ENCODE results near the gene DCXR.

DNA sequence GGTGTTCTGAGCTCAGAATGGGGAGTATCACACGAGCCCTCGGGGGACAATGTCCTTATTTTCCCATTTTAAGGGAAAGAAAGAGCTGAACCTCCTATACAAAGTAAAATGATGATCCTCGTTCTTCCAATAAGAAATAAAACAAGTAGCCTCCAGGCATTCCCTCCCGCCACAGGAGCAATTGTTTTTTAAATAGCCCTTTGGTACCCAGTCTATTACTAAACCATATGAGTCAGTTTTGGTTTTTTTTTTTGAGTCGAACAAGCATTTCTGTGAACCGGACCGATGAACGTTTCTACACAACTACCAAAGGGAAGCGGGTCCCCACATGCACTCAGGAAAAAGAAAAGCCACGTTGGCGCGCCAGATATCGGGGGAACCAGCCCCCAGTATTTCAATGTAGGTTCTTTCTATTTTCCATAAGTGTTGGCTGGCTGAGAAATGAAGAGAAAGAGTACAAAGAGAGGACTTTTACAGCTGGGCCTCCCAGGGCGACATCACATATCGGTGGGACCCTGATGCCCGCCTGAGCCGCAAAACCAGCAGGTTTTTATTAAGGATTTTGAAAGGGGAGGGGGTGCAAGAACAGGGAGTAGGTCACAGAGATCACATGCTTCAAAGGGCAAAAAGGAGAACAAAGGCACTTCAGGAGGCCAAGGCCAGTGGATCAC lies 3.8 kb upstream of the DCXR start:
- TF ChIP-seq, protein P1, sequence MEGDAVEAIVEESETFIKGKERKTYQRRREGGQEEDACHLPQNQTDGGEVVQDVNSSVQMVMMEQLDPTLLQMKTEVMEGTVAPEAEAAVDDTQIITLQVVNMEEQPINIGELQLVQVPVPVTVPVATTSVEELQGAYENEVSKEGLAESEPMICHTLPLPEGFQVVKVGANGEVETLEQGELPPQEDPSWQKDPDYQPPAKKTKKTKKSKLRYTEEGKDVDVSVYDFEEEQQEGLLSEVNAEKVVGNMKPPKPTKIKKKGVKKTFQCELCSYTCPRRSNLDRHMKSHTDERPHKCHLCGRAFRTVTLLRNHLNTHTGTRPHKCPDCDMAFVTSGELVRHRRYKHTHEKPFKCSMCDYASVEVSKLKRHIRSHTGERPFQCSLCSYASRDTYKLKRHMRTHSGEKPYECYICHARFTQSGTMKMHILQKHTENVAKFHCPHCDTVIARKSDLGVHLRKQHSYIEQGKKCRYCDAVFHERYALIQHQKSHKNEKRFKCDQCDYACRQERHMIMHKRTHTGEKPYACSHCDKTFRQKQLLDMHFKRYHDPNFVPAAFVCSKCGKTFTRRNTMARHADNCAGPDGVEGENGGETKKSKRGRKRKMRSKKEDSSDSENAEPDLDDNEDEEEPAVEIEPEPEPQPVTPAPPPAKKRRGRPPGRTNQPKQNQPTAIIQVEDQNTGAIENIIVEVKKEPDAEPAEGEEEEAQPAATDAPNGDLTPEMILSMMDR (IDR thresholded peaks at IDR 0.05), result no peak
- no peak for TF ChIP-seq EZH2 (IDR thresholded peaks at IDR 0.05; ENCODE audit: borderline replicate concordance, insufficient read depth, low read depth, low read length, poor library complexity, severe bottlenecking)

Data from B cell (primary cell).